ENCODE data around the gene CAV1. TPM values are rescaled to one million over a fixed set of nuclear protein-coding genes. Genes with fewer than 3 reads are reported as not detected.

CAV1 gene
- total and polyA plus RNA-seq, 2 experiments from 2014 or later = 1,092 to 1,736 TPM

GRCh38 chr7:116502201-116503096 lies 22.4 kb upstream of the CAV1 start:
- H3K9ac ChIP-seq = peak overlapping the region; percentile 94; the same call in 1 of the 2 replicates

GRCh38 chr7:116503835-116504234 lies 21.0 kb upstream of the CAV1 start:
- Histone ChIP-seq H3K27ac (no peak overlapping the region), H3K4me3 (no peak overlapping the region), H4K20me1 (ENCODE audit: insufficient read depth) (no peaks in the 10 kb centered on the region), H3K9me3 (ENCODE audit: low read depth) (no peaks in the 10 kb centered on the region), H3K79me2 (ENCODE audit: insufficient read depth) (peaks cover 85% of the 10 kb centered on the region), H3K36me3 (ENCODE audit: low read depth) (peaks cover 67% of the 10 kb centered on the region), H3K9ac (no peak overlapping the region), H3K27me3 (replicated peaks; ENCODE audit: insufficient read depth) (no peaks in the 10 kb centered on the region), H3K4me1 (ENCODE audit: insufficient read depth) (peaks cover 35% of the 10 kb centered on the region), H2AFZ (no peak overlapping the region), H3K9me2 (ENCODE audit: insufficient read depth) (no peaks in the 10 kb centered on the region), H3K4me2 (ENCODE audit: unreplicated experiment) (no peak overlapping the region), H3F3A (ENCODE audit: insufficient read depth) (peaks cover 53% of the 10 kb centered on the region)
- TF ChIP-seq EZH2 (IDR thresholded peaks at IDR 0.05; ENCODE audit: insufficient read depth, poor library complexity, severe bottlenecking) (no peak), EZH2phosphoT487 (IDR thresholded peaks at IDR 0.05; ENCODE audit: insufficient read depth, low read depth) (no peak)
- DNase-seq = no peak
- in situ Hi-C loops (cut with MboI) = no loop called here

More at GRCh38 chr7:116502201-116503096, 22.4 kb upstream of the CAV1 start:
- no peaks in the 10 kb centered on the region for H3K27me3 ChIP-seq (replicated peaks; ENCODE audit: insufficient read depth)
- H3K27ac ChIP-seq = 0 out of 2 replicates have a peak overlapping the region, but pooled peaks have one; percentile 3
- in situ Hi-C loops (cut with MboI) = no loop called here
- WGBS, 2 experiments (ENCODE audit: low coverage in 1 of 2, low lambda C conversion rate in 2 of 2, missing lambda C conversion rate in 2 of 2) = 99 to 100% methylated on average over 2 of the region's 2 CpGs
- H3K4me2 ChIP-seq (ENCODE audit: unreplicated experiment) = peak overlapping the region; percentile 99
- H3K36me3 ChIP-seq (ENCODE audit: low read depth) = peaks cover 53% of the 10 kb centered on the region
- DNase-seq = no peak
- H3K4me1 ChIP-seq (ENCODE audit: insufficient read depth) = peaks cover 43% of the 10 kb centered on the region
- H3K4me3 ChIP-seq = peak overlapping the region; percentile 88
- H3F3A ChIP-seq (ENCODE audit: insufficient read depth) = peaks cover 51% of the 10 kb centered on the region
- H3K9me3 ChIP-seq (ENCODE audit: low read depth) = no peaks in the 10 kb centered on the region
- TF ChIP-seq EZH2 (IDR thresholded peaks at IDR 0.05; ENCODE audit: insufficient read depth, poor library complexity, severe bottlenecking) (no peak), EZH2phosphoT487 (IDR thresholded peaks at IDR 0.05; ENCODE audit: insufficient read depth, low read depth) (no peak)
- H2AFZ ChIP-seq = no peak overlapping the region
- no peaks in the 10 kb centered on the region for H4K20me1 ChIP-seq (ENCODE audit: insufficient read depth)
- peaks cover 75% of the 10 kb centered on the region for H3K79me2 ChIP-seq (ENCODE audit: insufficient read depth)
- no peaks in the 10 kb centered on the region for H3K9me2 ChIP-seq (ENCODE audit: insufficient read depth)

GRCh38 chr7:116505278-116505677 lies 19.6 kb upstream of the CAV1 start:
- Histone ChIP-seq H3K27ac (no peak overlapping the region), H3K9ac (no peak overlapping the region), H3K4me3 (no peak overlapping the region), H3F3A (ENCODE audit: insufficient read depth) (peaks cover 68% of the 10 kb centered on the region), H3K9me3 (ENCODE audit: low read depth) (no peaks in the 10 kb centered on the region), H3K4me2 (ENCODE audit: unreplicated experiment) (no peak overlapping the region), H3K27me3 (replicated peaks; ENCODE audit: insufficient read depth) (no peaks in the 10 kb centered on the region), H2AFZ (no peak overlapping the region), H3K79me2 (ENCODE audit: insufficient read depth) (peaks cover 79% of the 10 kb centered on the region), H3K4me1 (ENCODE audit: insufficient read depth) (peaks cover 35% of the 10 kb centered on the region), H4K20me1 (ENCODE audit: insufficient read depth) (no peaks in the 10 kb centered on the region), H3K9me2 (ENCODE audit: insufficient read depth) (no peaks in the 10 kb centered on the region), H3K36me3 (ENCODE audit: low read depth) (peaks cover 77% of the 10 kb centered on the region)
- in situ Hi-C loops (cut with MboI) = no loop called here
- whole genome bisulfite sequencing, 2 experiments (ENCODE audit: low coverage in 1 of 2, low lambda C conversion rate in 2 of 2, missing lambda C conversion rate in 2 of 2) = 72 to 76% methylated on average over 2 of the region's 2 CpGs
- TF ChIP-seq EZH2phosphoT487 (IDR thresholded peaks at IDR 0.05; ENCODE audit: insufficient read depth, low read depth) (no peak), EZH2 (IDR thresholded peaks at IDR 0.05; ENCODE audit: insufficient read depth, poor library complexity, severe bottlenecking) (no peak)
- no peak for DNase-seq

- Histone ChIP-seq H4K20me1 (ENCODE audit: insufficient read depth) (no peaks in the 10 kb centered on the region), H3K79me2 (ENCODE audit: insufficient read depth) (peaks cover 74% of the 10 kb centered on the region), H3K4me1 (ENCODE audit: insufficient read depth) (peaks cover 35% of the 10 kb centered on the region), H3K9ac (no peak overlapping the region), H3K4me3 (no peak overlapping the region), H3K9me3 (ENCODE audit: low read depth) (no peaks in the 10 kb centered on the region), H3K36me3 (ENCODE audit: low read depth) (peaks cover 76% of the 10 kb centered on the region), H3K27ac (no peak overlapping the region), H3F3A (ENCODE audit: insufficient read depth) (peaks cover 71% of the 10 kb centered on the region), H3K4me2 (ENCODE audit: unreplicated experiment) (no peak overlapping the region), H3K27me3 (replicated peaks; ENCODE audit: insufficient read depth) (no peaks in the 10 kb centered on the region), H2AFZ (no peak overlapping the region), H3K9me2 (ENCODE audit: insufficient read depth) (no peaks in the 10 kb centered on the region)
- WGBS, 2 experiments (ENCODE audit: low coverage in 1 of 2, low lambda C conversion rate in 2 of 2, missing lambda C conversion rate in 2 of 2) = 84 to 94% methylated on average over 3 of the region's 3 CpGs
- in situ Hi-C loops (cut with MboI) = no loop called here
- DNase-seq = no peak
- TF ChIP-seq EZH2phosphoT487 (IDR thresholded peaks at IDR 0.05; ENCODE audit: insufficient read depth, low read depth) = no peak
- no peak for TF ChIP-seq EZH2 (IDR thresholded peaks at IDR 0.05; ENCODE audit: insufficient read depth, poor library complexity, severe bottlenecking)
Measured at GRCh38 chr7:116505823-116506222, 19.0 kb upstream of the CAV1 start.
